ENCODE measurements around the gene SHROOM3.

The SHROOM3 gene

GRCh38 chr4:76690011-76690905, 255.2 kb downstream of the SHROOM3 start:
- Histone ChIP-seq H2BK15ac (ENCODE audit: low read depth, poor library complexity, severe bottlenecking) (peak overlapping the region; percentile 15), H4K8ac (ENCODE audit: low read length) (no peak overlapping the region), H4K91ac (ENCODE audit: low read length) (no peak overlapping the region), H3K27ac (ENCODE audit: low read length, poor library complexity, severe bottlenecking) (no peak overlapping the region), H3K4ac (ENCODE audit: low read depth in 1 of 2, low read length in 2 of 2) (peak overlapping the region; percentile 2 to 15), H2AFZ (ENCODE audit: low read depth, low read length) (no peak overlapping the region), H3K9ac (ENCODE audit: low read length) (peak overlapping the region; percentile 80), H3K9me3 (ENCODE audit: control insufficient read depth, low read length) (no peaks in the 10 kb centered on the region), H3K36me3 (ENCODE audit: control insufficient read depth in 1 of 2, insufficient read depth in 2 of 2, low read depth in 1 of 2, low read length in 2 of 2) (no peaks in the 10 kb centered on the region), H3K79me1 (replicated peaks; ENCODE audit: low read length, poor library complexity, severe bottlenecking) (peaks cover 8% of the 10 kb centered on the region), H2BK12ac (ENCODE audit: low read length in 2 of 2) (no peak overlapping the region), H3K4me3 (ENCODE audit: insufficient read depth in 1 of 2, low read depth in 1 of 2, low read length in 2 of 2) (peak overlapping the region in 1 of 2 experiments; percentile 81), H2BK120ac (ENCODE audit: low read depth, low read length) (peak overlapping the region; percentile 95), H3K27me3 (ENCODE audit: control insufficient read depth in 1 of 2, insufficient read depth in 1 of 2, low read length in 2 of 2) (peaks cover 0 to 6% of the 10 kb centered on the region in 2 experiments), H3K18ac (ENCODE audit: low read depth in 1 of 2, low read length in 2 of 2) (peak overlapping the region; percentile 18 to 97), H3K14ac (ENCODE audit: low read length in 2 of 2) (no peak overlapping the region), H3K4me2 (ENCODE audit: low read length, poor library complexity, severe bottlenecking) (peak overlapping the region; percentile 97), H3K23ac (ENCODE audit: low read length in 2 of 2) (no peak overlapping the region), H2BK5ac (ENCODE audit: low read depth, low read length, poor library complexity, severe bottlenecking) (no peak overlapping the region), H2AK5ac (ENCODE audit: low read length, severe bottlenecking) (no peak overlapping the region), H3K4me1 (ENCODE audit: control insufficient read depth, insufficient read depth, low read depth, low read length) (peaks cover 2% of the 10 kb centered on the region)
- DNase-seq: peak; percentile 53
- WGBS: 3% methylated on average over 9 of the region's 12 CpGs

GRCh38 chr4:76690906-76691275, 255.9 kb downstream of the SHROOM3 start:
- H3K79me1 ChIP-seq (replicated peaks; ENCODE audit: low read length, poor library complexity, severe bottlenecking): peaks cover 11% of the 10 kb centered on the region
- no peak overlapping the region for H3K23ac ChIP-seq (ENCODE audit: low read length in 2 of 2)
- WGBS: no CpG with 5 or more reads among the region's 1 CpG
- H3K18ac ChIP-seq (ENCODE audit: low read depth in 1 of 2, low read length in 2 of 2): no peak overlapping the region
- no peak overlapping the region for H4K91ac ChIP-seq (ENCODE audit: low read length)
- no peak overlapping the region for H2AK5ac ChIP-seq (ENCODE audit: low read length, severe bottlenecking)
- H3K27me3 ChIP-seq (ENCODE audit: control insufficient read depth in 1 of 2, insufficient read depth in 1 of 2, low read length in 2 of 2): peaks cover 0 to 6% of the 10 kb centered on the region in 2 experiments
- no peak overlapping the region for H3K14ac ChIP-seq (ENCODE audit: low read length in 2 of 2)
- no peak overlapping the region for H2BK15ac ChIP-seq (ENCODE audit: low read depth, poor library complexity, severe bottlenecking)
- no peak overlapping the region for H4K8ac ChIP-seq (ENCODE audit: low read length)
- H3K4ac ChIP-seq (ENCODE audit: low read depth in 1 of 2, low read length in 2 of 2): no peak overlapping the region
- no peak overlapping the region for H2BK12ac ChIP-seq (ENCODE audit: low read length in 2 of 2)
- H2BK120ac ChIP-seq (ENCODE audit: low read depth, low read length): no peak overlapping the region
- H3K27ac ChIP-seq (ENCODE audit: low read length, poor library complexity, severe bottlenecking): no peak overlapping the region
- peaks cover 2% of the 10 kb centered on the region for H3K4me1 ChIP-seq (ENCODE audit: control insufficient read depth, insufficient read depth, low read depth, low read length)
- peak overlapping the region; percentile 56 for H3K4me2 ChIP-seq (ENCODE audit: low read length, poor library complexity, severe bottlenecking)
- DNase-seq: peak; percentile 54
- no peaks in the 10 kb centered on the region for H3K9me3 ChIP-seq (ENCODE audit: control insufficient read depth, low read length)
- no peak overlapping the region for H3K4me3 ChIP-seq (ENCODE audit: insufficient read depth in 1 of 2, low read depth in 1 of 2, low read length in 2 of 2)
- H3K36me3 ChIP-seq (ENCODE audit: control insufficient read depth in 1 of 2, insufficient read depth in 2 of 2, low read depth in 1 of 2, low read length in 2 of 2): no peaks in the 10 kb centered on the region
- no peak overlapping the region for H2AFZ ChIP-seq (ENCODE audit: low read depth, low read length)
- peak overlapping the region; percentile 80 for H3K9ac ChIP-seq (ENCODE audit: low read length)
- no peak overlapping the region for H2BK5ac ChIP-seq (ENCODE audit: low read depth, low read length, poor library complexity, severe bottlenecking)

DNA sequence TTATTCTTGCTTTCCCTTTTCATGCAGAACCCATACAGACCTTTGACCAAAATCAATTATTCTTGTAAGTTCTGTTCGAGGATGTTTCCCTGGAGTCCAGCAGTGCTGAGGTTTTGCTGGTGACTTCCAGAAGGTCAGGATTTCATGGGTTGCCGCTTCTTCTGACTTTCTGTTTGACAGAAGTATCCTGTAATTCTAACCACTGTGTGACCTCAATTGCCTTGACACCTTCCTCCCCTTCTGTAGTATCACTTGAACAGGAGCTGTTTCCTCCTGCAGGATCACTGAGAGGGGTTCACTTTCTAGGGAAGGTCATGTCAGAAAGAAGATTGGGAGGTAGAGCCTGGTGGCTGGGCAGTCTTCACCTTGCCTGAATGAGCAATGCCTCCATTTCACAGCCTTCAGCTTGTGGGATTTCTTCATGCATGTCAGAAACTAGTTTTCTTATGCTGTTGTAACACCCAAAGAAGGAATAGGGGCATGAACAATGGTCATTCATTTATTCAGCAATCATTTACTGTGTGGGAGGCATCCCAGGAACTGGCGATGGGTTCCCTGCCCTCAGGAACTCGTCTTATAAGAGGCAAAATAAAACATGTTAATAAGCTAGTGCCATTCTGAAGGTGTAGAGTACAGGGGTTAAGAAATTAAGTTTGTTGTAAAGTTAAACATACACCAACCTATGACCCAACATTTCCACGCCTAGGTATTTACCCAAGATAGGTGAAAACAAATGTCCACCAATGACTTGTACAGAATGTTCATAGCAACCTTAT, 257.0 kb downstream of the SHROOM3 start:
- DNase-seq: peak; percentile 66
- Histone ChIP-seq H3K23ac (ENCODE audit: low read length in 2 of 2) (no peak overlapping the region), H3K79me1 (replicated peaks; ENCODE audit: low read length, poor library complexity, severe bottlenecking) (peaks cover 19% of the 10 kb centered on the region), H4K8ac (ENCODE audit: low read length) (no peak overlapping the region), H2AFZ (ENCODE audit: low read depth, low read length) (no peak overlapping the region), H2AK5ac (ENCODE audit: low read length, severe bottlenecking) (no peak overlapping the region), H3K4me2 (ENCODE audit: low read length, poor library complexity, severe bottlenecking) (no peak overlapping the region), H4K91ac (ENCODE audit: low read length) (no peak overlapping the region), H3K36me3 (ENCODE audit: control insufficient read depth in 1 of 2, insufficient read depth in 2 of 2, low read depth in 1 of 2, low read length in 2 of 2) (no peaks in the 10 kb centered on the region), H3K27me3 (ENCODE audit: control insufficient read depth in 1 of 2, insufficient read depth in 1 of 2, low read length in 2 of 2) (peaks cover 0 to 6% of the 10 kb centered on the region in 2 experiments), H2BK15ac (ENCODE audit: low read depth, poor library complexity, severe bottlenecking) (no peak overlapping the region), H2BK5ac (ENCODE audit: low read depth, low read length, poor library complexity, severe bottlenecking) (no peak overlapping the region), H3K9ac (ENCODE audit: low read length) (no peak overlapping the region), H3K4me3 (ENCODE audit: insufficient read depth in 1 of 2, low read depth in 1 of 2, low read length in 2 of 2) (no peak overlapping the region), H2BK12ac (ENCODE audit: low read length in 2 of 2) (no peak overlapping the region), H2BK120ac (ENCODE audit: low read depth, low read length) (no peak overlapping the region), H3K9me3 (ENCODE audit: control insufficient read depth, low read length) (no peaks in the 10 kb centered on the region), H3K4me1 (ENCODE audit: control insufficient read depth, insufficient read depth, low read depth, low read length) (peaks cover 8% of the 10 kb centered on the region), H3K14ac (ENCODE audit: low read length in 2 of 2) (no peak overlapping the region), H3K4ac (ENCODE audit: low read depth in 1 of 2, low read length in 2 of 2) (no peak overlapping the region), H3K18ac (ENCODE audit: low read depth in 1 of 2, low read length in 2 of 2) (peak overlapping the region in 1 of 2 experiments; percentile 23), H3K27ac (ENCODE audit: low read length, poor library complexity, severe bottlenecking) (peak overlapping the region; percentile 30)
- 45% methylated on average over 3 of the region's 5 CpGs for WGBS

DNA sequence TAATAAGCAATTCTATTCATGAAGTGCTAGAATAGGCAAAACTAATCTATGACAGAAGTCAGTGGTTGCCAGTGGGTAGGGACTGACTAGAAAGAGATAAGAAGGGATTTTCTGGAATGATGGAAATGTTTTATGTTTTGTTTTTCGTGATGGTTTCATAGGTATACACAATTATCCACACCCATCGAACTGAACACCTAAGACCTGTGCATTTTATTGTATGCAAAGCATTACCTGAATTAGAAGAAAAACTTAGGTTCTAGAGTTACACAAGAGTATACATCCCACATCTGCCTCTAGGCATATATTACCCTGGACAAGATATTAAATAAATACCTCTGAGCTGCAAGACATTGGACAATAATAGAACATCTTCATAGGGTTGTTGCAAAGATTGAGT, 257.7 kb downstream of the SHROOM3 start:
- no peak overlapping the region for H2AK5ac ChIP-seq (ENCODE audit: low read length, severe bottlenecking)
- WGBS: 100% methylated on average over 1 of the region's 2 CpGs

More for the DNA sequence above, 257.7 kb downstream of the SHROOM3 start:
- Histone ChIP-seq H3K4me2 (ENCODE audit: low read length, poor library complexity, severe bottlenecking) (no peak overlapping the region), H3K4me1 (ENCODE audit: control insufficient read depth, insufficient read depth, low read depth, low read length) (peaks cover 8% of the 10 kb centered on the region), H4K8ac (ENCODE audit: low read length) (no peak overlapping the region), H2BK120ac (ENCODE audit: low read depth, low read length) (no peak overlapping the region), H3K18ac (ENCODE audit: low read depth in 1 of 2, low read length in 2 of 2) (no peak overlapping the region), H3K4me3 (ENCODE audit: insufficient read depth in 1 of 2, low read depth in 1 of 2, low read length in 2 of 2) (no peak overlapping the region), H3K4ac (ENCODE audit: low read depth in 1 of 2, low read length in 2 of 2) (no peak overlapping the region), H2BK12ac (ENCODE audit: low read length in 2 of 2) (no peak overlapping the region), H3K9ac (ENCODE audit: low read length) (no peak overlapping the region), H3K79me1 (replicated peaks; ENCODE audit: low read length, poor library complexity, severe bottlenecking) (peaks cover 23% of the 10 kb centered on the region), H4K91ac (ENCODE audit: low read length) (no peak overlapping the region), H2AFZ (ENCODE audit: low read depth, low read length) (no peak overlapping the region), H3K27me3 (ENCODE audit: control insufficient read depth in 1 of 2, insufficient read depth in 1 of 2, low read length in 2 of 2) (peaks cover 0 to 6% of the 10 kb centered on the region in 2 experiments), H3K9me3 (ENCODE audit: control insufficient read depth, low read length) (no peaks in the 10 kb centered on the region), H3K36me3 (ENCODE audit: control insufficient read depth in 1 of 2, insufficient read depth in 2 of 2, low read depth in 1 of 2, low read length in 2 of 2) (no peaks in the 10 kb centered on the region), H2BK15ac (ENCODE audit: low read depth, poor library complexity, severe bottlenecking) (no peak overlapping the region), H2BK5ac (ENCODE audit: low read depth, low read length, poor library complexity, severe bottlenecking) (no peak overlapping the region), H3K23ac (ENCODE audit: low read length in 2 of 2) (no peak overlapping the region), H3K14ac (ENCODE audit: low read length in 2 of 2) (no peak overlapping the region), H3K27ac (ENCODE audit: low read length, poor library complexity, severe bottlenecking) (no peak overlapping the region)
- DNase-seq: no peak
